ENCODE measurements around the gene ADGRF1. TPM values are rescaled to one million over a fixed set of nuclear protein-coding genes. Genes with fewer than 3 reads are reported as not detected.

ADGRF1 gene
- total RNA-seq, 1 donor from 2014 or later: 0.05 TPM

Other genes with a start within 250 kb of the ADGRF1 start
- gene MEP1A, start 248.9 kb downstream of the ADGRF1 start, total RNA-seq: not detected in 2 replicates
- 0.03 TPM in 1 of 2 replicates, not detected in the other for gene ADGRF5, start 120.4 kb downstream of the ADGRF1 start, total RNA-seq